ENCODE results near the gene TBC1D3B. TPM values are rescaled to one million over a fixed set of nuclear protein-coding genes. Genes with fewer than 3 reads are reported as not detected.
"Not testable (repeated sequence)": the region's sequence is repeated elsewhere in the genome, so short reads cannot be mapped to it uniquely, and the experiment has no call there.

Gene TBC1D3B
- total RNA-seq, 2 experiments from 2014 or later = 6.8 to 9.5 TPM

DNA sequence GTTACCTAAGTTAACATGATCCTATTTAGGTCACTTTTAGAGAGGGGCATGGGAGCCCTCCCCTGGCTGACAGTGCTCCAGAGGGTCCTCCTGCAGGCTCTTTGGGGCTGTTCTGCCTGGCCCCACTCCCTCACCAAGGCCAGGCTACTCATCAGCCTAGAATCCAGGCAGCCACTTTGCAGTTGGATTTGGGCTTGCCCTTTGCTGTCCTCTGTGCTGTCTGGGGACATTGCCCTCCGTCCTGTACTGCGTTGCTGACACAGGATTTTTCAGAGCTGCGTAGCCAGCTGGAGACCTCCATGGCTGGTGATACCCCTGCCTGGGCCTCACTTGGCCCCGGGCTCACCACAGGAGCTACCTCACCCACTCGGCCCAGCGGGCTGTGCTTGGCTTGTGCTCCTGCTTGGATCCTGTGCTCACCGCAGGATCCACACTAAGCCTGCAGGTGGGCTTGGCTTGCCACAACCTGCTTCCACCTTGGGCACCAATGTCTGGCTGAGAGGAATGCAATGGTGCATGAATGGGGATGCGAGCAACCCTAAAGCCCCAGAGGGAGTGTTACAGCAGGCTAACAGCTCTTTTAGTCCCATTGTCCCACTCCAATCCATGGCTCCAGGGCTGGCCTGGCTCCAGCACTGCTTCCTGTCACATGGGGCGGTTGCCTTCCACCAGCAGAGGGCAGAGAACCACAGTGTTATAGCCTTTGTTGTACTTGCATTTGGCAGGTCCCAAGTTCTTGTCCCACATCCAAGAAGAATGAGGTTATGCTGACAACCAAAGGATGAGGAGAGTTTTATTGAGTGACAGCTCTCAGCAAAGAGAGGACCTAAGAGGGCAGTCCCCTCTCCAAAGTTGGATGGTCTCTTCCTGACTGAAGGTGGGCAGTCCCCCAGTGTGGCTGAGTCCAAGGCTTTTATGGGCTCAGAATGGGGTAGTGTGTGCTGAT, 51.3 kb downstream of the TBC1D3B start:
- ChIA-PET POLR2A (no interaction called here), CTCF (interaction anchor here (1.4 kb wide), 2 partner anchors 52 to 155 kb away, joined by 3 to 5 read pairs; no protein-coding TSS in a partner anchor)
- Mint-ChIP-seq H3K27ac (no peak overlapping the region), H3K9me3 (peaks cover 26% of the 10 kb centered on the region), H3K4me1 (peaks cover 7% of the 10 kb centered on the region), H3K27me3 (peaks cover 22% of the 10 kb centered on the region), H3K4me3 (no peak overlapping the region), H3K36me3 (ENCODE audit: low read depth) (peaks cover 20% of the 10 kb centered on the region)
- DNase-seq = no peak

DNA sequence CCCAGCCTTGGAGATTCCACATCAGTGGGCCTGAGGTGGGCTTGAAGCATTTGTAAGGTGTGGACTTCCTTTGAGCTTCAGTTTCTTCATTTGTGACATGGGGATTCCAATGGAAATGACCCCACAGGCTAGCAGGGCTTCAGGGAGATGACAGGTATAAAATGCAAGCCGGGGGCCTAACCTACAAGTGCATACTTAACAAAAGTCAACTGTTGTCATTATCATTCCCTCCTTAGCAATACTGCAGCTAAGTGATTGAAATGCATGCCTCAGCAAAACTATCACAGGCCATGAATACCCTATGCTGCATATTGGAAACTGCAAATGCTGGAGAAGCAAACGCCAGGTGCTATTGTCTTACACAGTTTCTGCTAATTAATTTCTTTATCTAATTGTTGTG, 53.0 kb downstream of the TBC1D3B start:
- no peak for DNase-seq
- CTCF ChIA-PET = interaction anchor here (1.5 kb wide), 1 partner anchor 148 kb away, joined by 3 read pairs; no protein-coding TSS in a partner anchor
- peaks cover 9% of the 10 kb centered on the region for H3K4me1 Mint-ChIP-seq
- POLR2A ChIA-PET = no interaction called here
- H3K27me3 Mint-ChIP-seq = peaks cover 10% of the 10 kb centered on the region
- H3K27ac Mint-ChIP-seq = no peak overlapping the region
- peaks cover 26% of the 10 kb centered on the region for H3K9me3 Mint-ChIP-seq
- peaks cover 20% of the 10 kb centered on the region for H3K36me3 Mint-ChIP-seq (ENCODE audit: low read depth)
- no peak overlapping the region for H3K4me3 Mint-ChIP-seq

DNA sequence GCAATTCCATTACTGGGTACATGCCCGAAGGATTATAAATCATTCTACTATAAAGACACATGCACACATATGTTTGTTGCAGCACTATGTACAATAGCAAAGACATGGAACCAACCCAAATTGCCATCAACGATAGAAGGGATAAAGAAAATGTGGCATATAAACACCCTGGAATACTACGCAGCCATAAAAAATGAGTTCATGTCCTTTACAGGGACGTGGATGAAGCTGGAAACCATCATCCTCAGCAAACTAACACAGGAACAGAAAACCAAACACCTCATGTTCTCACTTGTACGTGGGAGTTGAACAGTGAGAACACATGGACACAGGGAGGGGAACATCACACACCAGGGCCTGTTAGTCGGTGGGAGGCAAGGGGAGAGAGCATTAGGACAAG, 55.3 kb downstream of the TBC1D3B start:
- H3K27ac Mint-ChIP-seq, CTCF ChIA-PET, H3K4me3 Mint-ChIP-seq, POLR2A ChIA-PET, DNase-seq: not testable (repeated sequence)
- Mint-ChIP-seq H3K9me3 (peaks cover 18% of the 10 kb centered on the region), H3K27me3 (peaks cover 10% of the 10 kb centered on the region), H3K4me1 (peaks cover 21% of the 10 kb centered on the region), H3K36me3 (ENCODE audit: low read depth) (peaks cover 14% of the 10 kb centered on the region)

- H3K9me3 Mint-ChIP-seq = peaks cover 10% of the 10 kb centered on the region
- POLR2A ChIA-PET = no interaction called here
- no peak overlapping the region for H3K27ac Mint-ChIP-seq
- H3K36me3 Mint-ChIP-seq (ENCODE audit: low read depth) = peaks cover 7% of the 10 kb centered on the region
- CTCF ChIA-PET = interaction anchor here (1.2 to 1.3 kb wide), 2 partner anchors 27 to 29 kb away, joined by 3 to 4 read pairs; no protein-coding TSS in a partner anchor
- peaks cover 10% of the 10 kb centered on the region for H3K27me3 Mint-ChIP-seq
- DNase-seq = no peak
- peaks cover 23% of the 10 kb centered on the region for H3K4me1 Mint-ChIP-seq
- no peak overlapping the region for H3K4me3 Mint-ChIP-seq
Measured at GRCh38 chr17:36120221-36120620, 56.2 kb downstream of the TBC1D3B start.

GRCh38 chr17:36118477-36119353, 57.7 kb downstream of the TBC1D3B start:
- Mint-ChIP-seq H3K36me3 (ENCODE audit: low read depth) (peaks cover 7% of the 10 kb centered on the region), H3K27ac (no peak overlapping the region), H3K4me3 (no peak overlapping the region), H3K9me3 (peaks cover 10% of the 10 kb centered on the region), H3K4me1 (peaks cover 23% of the 10 kb centered on the region), H3K27me3 (peaks cover 10% of the 10 kb centered on the region)
- CTCF ChIA-PET = interaction anchor here (1.2 to 1.3 kb wide), 2 partner anchors 28 to 30 kb away, joined by 3 to 4 read pairs; no protein-coding TSS in a partner anchor
- DNase-seq = no peak
- POLR2A ChIA-PET = interaction anchor here (0.6 kb wide), 1 partner anchor 106 kb away, joined by 4 read pairs; no protein-coding TSS in a partner anchor

- no peak for DNase-seq
- no peak overlapping the region for H3K4me3 Mint-ChIP-seq
- peaks cover 13% of the 10 kb centered on the region for H3K9me3 Mint-ChIP-seq
- H3K27ac Mint-ChIP-seq = no peak overlapping the region
- peaks cover 23% of the 10 kb centered on the region for H3K4me1 Mint-ChIP-seq
- H3K36me3 Mint-ChIP-seq (ENCODE audit: low read depth) = peaks cover 7% of the 10 kb centered on the region
- peaks cover 10% of the 10 kb centered on the region for H3K27me3 Mint-ChIP-seq
- CTCF ChIA-PET = no interaction called here
- POLR2A ChIA-PET = interaction anchor here (0.6 kb wide), 1 partner anchor 105 kb away, joined by 4 read pairs; no protein-coding TSS in a partner anchor
Measured at GRCh38 chr17:36117505-36118382, 58.7 kb downstream of the TBC1D3B start.

Other genes starting within 250 kb of the TBC1D3B start
- gene RDM1, start 245.9 kb downstream of the TBC1D3B start, total RNA-seq = 10 to 100 TPM; 14.4 to 16.9 TPM
- gene LYZL6, start 232.9 kb downstream of the TBC1D3B start, total RNA-seq = not detected
- not detected for gene CCL16, start 195.1 kb downstream of the TBC1D3B start, total RNA-seq
- not detected for gene CCL14, start 189.9 kb downstream of the TBC1D3B start, total RNA-seq
- not detected for gene CCL15, start 175.1 kb downstream of the TBC1D3B start, total RNA-seq
- gene CCL23, start 158.7 kb downstream of the TBC1D3B start, total RNA-seq = under 1 TPM in 1 of 2 experiments, not detected in 1; 0.48 TPM
- not detected for gene CCL18, start 112.4 kb downstream of the TBC1D3B start, total RNA-seq
- 100 to 1,000 TPM; 106 to 112 TPM for gene CCL3, start 86.5 kb downstream of the TBC1D3B start, total RNA-seq
- gene CCL4, start 72.8 kb downstream of the TBC1D3B start, total RNA-seq = 10 to 100 TPM; 46.8 to 50.4 TPM
- gene CCL3L1, start 20.1 kb upstream of the TBC1D3B start, total RNA-seq = 1 to 10 TPM; 1.7 to 1.9 TPM
- gene CCL4L2, start 34.4 kb upstream of the TBC1D3B start, total RNA-seq = 1 to 10 TPM; 3.6 to 4.0 TPM
- under 1 TPM; 0.15 to 0.76 TPM for gene TBC1D3I, start 87.9 kb upstream of the TBC1D3B start, total RNA-seq
- not detected for gene TBC1D3G, start 147.2 kb upstream of the TBC1D3B start, total RNA-seq
- not detected for gene TBC1D3H, start 211.8 kb upstream of the TBC1D3B start, total RNA-seq

All from activated CD4-positive, alpha-beta memory T cell treated with anti-CD3 and anti-CD28 coated beads, Interleukin-2, amount 10 ng/mL, durations not matched to agents 7 days and 5 days (primary cell).